Measurements from ENCODE around the gene GPR157. TPM values are rescaled to one million over a fixed set of nuclear protein-coding genes. Genes with fewer than 3 reads are reported as not detected.
"Not testable (repeated sequence)": the region's sequence is repeated elsewhere in the genome, so short reads cannot be mapped to it uniquely, and the experiment has no call there.

Gene GPR157
- total and polyA plus RNA-seq, 4 donors, result 0.44 to 2.4 (median 1.5) TPM

- H3K27ac ChIP-seq (ENCODE audit: low read depth, low read length), result peak overlapping the region; percentile 86
- 63% methylated on average over 16 of the region's 17 CpGs for WGBS (ENCODE audit: insufficient coverage)
These were observed 21.1 kb upstream of the GPR157 start for GRCh38 chr1:9149837-9150581.

GRCh38 chr1:9149151-9149550 lies 20.2 kb upstream of the GPR157 start:
- Histone ChIP-seq H3K27ac (ENCODE audit: low read depth, low read length) (peak overlapping the region; percentile 86), H3K36me3 (ENCODE audit: control insufficient read depth, insufficient read depth, low read length) (peaks cover 6% of the 10 kb centered on the region), H3K9me3 (ENCODE audit: control insufficient read depth, insufficient read depth, low read length) (no peaks in the 10 kb centered on the region), H3K4me3 (ENCODE audit: low read depth, low read length) (no peak overlapping the region), H3K4me1 (ENCODE audit: control insufficient read depth, insufficient read depth, low read length) (peaks cover 33% of the 10 kb centered on the region), H3K27me3 (ENCODE audit: control insufficient read depth, insufficient read depth, low read length) (no peaks in the 10 kb centered on the region)
- WGBS (ENCODE audit: insufficient coverage), result 93% methylated on average over 3 of the region's 3 CpGs
- DNase-seq (ENCODE audit: low read depth in 4 of 6, low spot score in 6 of 6), result no peak

More at GRCh38 chr1:9149837-9150581, 21.1 kb upstream of the GPR157 start:
- Histone ChIP-seq H3K27me3 (ENCODE audit: control insufficient read depth, insufficient read depth, low read length) (no peaks in the 10 kb centered on the region), H3K4me1 (ENCODE audit: control insufficient read depth, insufficient read depth, low read length) (peaks cover 33% of the 10 kb centered on the region), H3K36me3 (ENCODE audit: control insufficient read depth, insufficient read depth, low read length) (peaks cover 6% of the 10 kb centered on the region), H3K9me3 (ENCODE audit: control insufficient read depth, insufficient read depth, low read length) (no peaks in the 10 kb centered on the region), H3K4me3 (ENCODE audit: low read depth, low read length) (no peak overlapping the region)
- DNase-seq (ENCODE audit: low read depth in 4 of 6, low spot score in 6 of 6), result no peak

GRCh38 chr1:9146156-9146555 lies 17.3 kb upstream of the GPR157 start:
- no peak overlapping the region for H3K27ac ChIP-seq (ENCODE audit: low read depth, low read length)
- peaks cover 3% of the 10 kb centered on the region for H3K36me3 ChIP-seq (ENCODE audit: control insufficient read depth, insufficient read depth, low read length)
- H3K9me3 ChIP-seq (ENCODE audit: control insufficient read depth, insufficient read depth, low read length), result no peaks in the 10 kb centered on the region
- H3K4me3 ChIP-seq (ENCODE audit: low read depth, low read length), result no peak overlapping the region
- no CpG with 5 or more reads among the region's 8 CpGs for WGBS (ENCODE audit: insufficient coverage)
- no peak for DNase-seq (ENCODE audit: low read depth in 4 of 6, low spot score in 6 of 6)
- peaks cover 23% of the 10 kb centered on the region for H3K4me1 ChIP-seq (ENCODE audit: control insufficient read depth, insufficient read depth, low read length)
- no peaks in the 10 kb centered on the region for H3K27me3 ChIP-seq (ENCODE audit: control insufficient read depth, insufficient read depth, low read length)

- 85% methylated on average over 5 of the region's 5 CpGs for WGBS (ENCODE audit: insufficient coverage)
- Histone ChIP-seq H3K36me3 (ENCODE audit: control insufficient read depth, insufficient read depth, low read length) (peaks cover 3% of the 10 kb centered on the region), H3K9me3 (ENCODE audit: control insufficient read depth, insufficient read depth, low read length) (no peaks in the 10 kb centered on the region), H3K27ac (ENCODE audit: low read depth, low read length) (no peak overlapping the region), H3K4me3 (ENCODE audit: low read depth, low read length) (no peak overlapping the region), H3K4me1 (ENCODE audit: control insufficient read depth, insufficient read depth, low read length) (peaks cover 18% of the 10 kb centered on the region), H3K27me3 (ENCODE audit: control insufficient read depth, insufficient read depth, low read length) (no peaks in the 10 kb centered on the region)
- DNase-seq (ENCODE audit: low read depth in 4 of 6, low spot score in 6 of 6), result no peak
These were observed 16.8 kb upstream of the GPR157 start for GRCh38 chr1:9145714-9146113.

- Histone ChIP-seq H3K36me3 (ENCODE audit: control insufficient read depth, insufficient read depth, low read length) (peaks cover 1% of the 10 kb centered on the region), H3K9me3 (ENCODE audit: control insufficient read depth, insufficient read depth, low read length) (no peaks in the 10 kb centered on the region), H3K4me3 (ENCODE audit: low read depth, low read length) (no peak overlapping the region), H3K27ac (ENCODE audit: low read depth, low read length) (no peak overlapping the region), H3K4me1 (ENCODE audit: control insufficient read depth, insufficient read depth, low read length) (peaks cover 13% of the 10 kb centered on the region), H3K27me3 (ENCODE audit: control insufficient read depth, insufficient read depth, low read length) (no peaks in the 10 kb centered on the region)
- no peak for DNase-seq (ENCODE audit: low read depth in 4 of 6, low spot score in 6 of 6)
- WGBS (ENCODE audit: insufficient coverage), result 81% methylated on average over 15 of the region's 17 CpGs
These were observed 16.2 kb upstream of the GPR157 start for GRCh38 chr1:9145021-9145668.

GRCh38 chr1:9144494-9144893 lies 15.6 kb upstream of the GPR157 start:
- 100% methylated on average over 1 of the region's 7 CpGs for WGBS (ENCODE audit: insufficient coverage)
- H3K9me3 ChIP-seq (ENCODE audit: control insufficient read depth, insufficient read depth, low read length); H3K4me3 ChIP-seq (ENCODE audit: low read depth, low read length); H3K27ac ChIP-seq (ENCODE audit: low read depth, low read length); H3K27me3 ChIP-seq (ENCODE audit: control insufficient read depth, insufficient read depth, low read length); H3K4me1 ChIP-seq (ENCODE audit: control insufficient read depth, insufficient read depth, low read length); DNase-seq (ENCODE audit: low read depth in 4 of 6, low spot score in 6 of 6); H3K36me3 ChIP-seq (ENCODE audit: control insufficient read depth, insufficient read depth, low read length): not testable (repeated sequence)

GRCh38 chr1:9143250-9143649 lies 14.3 kb upstream of the GPR157 start:
- Histone ChIP-seq H3K36me3 (ENCODE audit: control insufficient read depth, insufficient read depth, low read length) (no peaks in the 10 kb centered on the region), H3K27ac (ENCODE audit: low read depth, low read length) (no peak overlapping the region), H3K27me3 (ENCODE audit: control insufficient read depth, insufficient read depth, low read length) (no peaks in the 10 kb centered on the region), H3K4me1 (ENCODE audit: control insufficient read depth, insufficient read depth, low read length) (no peaks in the 10 kb centered on the region), H3K4me3 (ENCODE audit: low read depth, low read length) (no peak overlapping the region), H3K9me3 (ENCODE audit: control insufficient read depth, insufficient read depth, low read length) (no peaks in the 10 kb centered on the region)
- WGBS (ENCODE audit: insufficient coverage), result 72% methylated on average over 6 of the region's 7 CpGs
- no peak for DNase-seq (ENCODE audit: low read depth in 4 of 6, low spot score in 6 of 6)

- no peak overlapping the region for H3K4me3 ChIP-seq (ENCODE audit: low read depth, low read length)
- DNase-seq (ENCODE audit: low read depth in 4 of 6, low spot score in 6 of 6), result no peak
- no peaks in the 10 kb centered on the region for H3K27me3 ChIP-seq (ENCODE audit: control insufficient read depth, insufficient read depth, low read length)
- H3K27ac ChIP-seq (ENCODE audit: low read depth, low read length), result no peak overlapping the region
- WGBS (ENCODE audit: insufficient coverage), result no CpG with 5 or more reads among the region's 2 CpGs
- no peaks in the 10 kb centered on the region for H3K36me3 ChIP-seq (ENCODE audit: control insufficient read depth, insufficient read depth, low read length)
- H3K4me1 ChIP-seq (ENCODE audit: control insufficient read depth, insufficient read depth, low read length), result no peaks in the 10 kb centered on the region
- H3K9me3 ChIP-seq (ENCODE audit: control insufficient read depth, insufficient read depth, low read length), result no peaks in the 10 kb centered on the region
These were observed 11.0 kb upstream of the GPR157 start for GRCh38 chr1:9139930-9140329.

GRCh38 chr1:9136932-9137331 lies 8.0 kb upstream of the GPR157 start:
- Histone ChIP-seq H3K4me1 (ENCODE audit: control insufficient read depth, insufficient read depth, low read length) (no peaks in the 10 kb centered on the region), H3K9me3 (ENCODE audit: control insufficient read depth, insufficient read depth, low read length) (no peaks in the 10 kb centered on the region), H3K27me3 (ENCODE audit: control insufficient read depth, insufficient read depth, low read length) (no peaks in the 10 kb centered on the region), H3K4me3 (ENCODE audit: low read depth, low read length) (no peak overlapping the region), H3K36me3 (ENCODE audit: control insufficient read depth, insufficient read depth, low read length) (no peaks in the 10 kb centered on the region), H3K27ac (ENCODE audit: low read depth, low read length) (no peak overlapping the region)
- DNase-seq (ENCODE audit: low read depth in 4 of 6, low spot score in 6 of 6), result no peak
- 80% methylated on average over 8 of the region's 8 CpGs for WGBS (ENCODE audit: insufficient coverage)
